ENCODE data around the gene GGTLC2. TPM values are rescaled to one million over a fixed set of nuclear protein-coding genes. Genes with fewer than 3 reads are reported as not detected.
"Not testable (repeated sequence)": the region's sequence is repeated elsewhere in the genome, so short reads cannot be mapped to it uniquely, and the experiment has no call there.

GGTLC2 gene
- total and polyA plus RNA-seq, 7 experiments from 2014 or later, result not detected

GRCh38 chr22:22683668-22684361, 39.4 kb downstream of the GGTLC2 start:
- no peaks in the 10 kb centered on the region for H3K4me1 ChIP-seq (ENCODE audit: control insufficient read depth in 2 of 2, insufficient read depth in 2 of 2, low read length in 2 of 2)
- POLR2A ChIA-PET, result no interaction called here

GRCh38 chr22:22684580-22685561, 40.5 kb downstream of the GGTLC2 start:
- ChIA-PET CTCF (no interaction called here), POLR2A (no interaction called here)
- Histone ChIP-seq H3K27me3 (ENCODE audit: control insufficient read depth in 2 of 2, insufficient read depth in 2 of 2, low read length in 2 of 2) (no peaks in the 10 kb centered on the region), H3K27ac (ENCODE audit: low read depth, low read length) (no peak overlapping the region), H3K9me3 (ENCODE audit: control insufficient read depth in 2 of 3, low read length in 3 of 3) (no peaks in the 10 kb centered on the region), H3K36me3 (ENCODE audit: control insufficient read depth in 2 of 3, insufficient read depth in 3 of 3, low read length in 3 of 3) (no peaks in the 10 kb centered on the region), H3K4me1 (ENCODE audit: control insufficient read depth in 2 of 2, insufficient read depth in 2 of 2, low read length in 2 of 2) (no peaks in the 10 kb centered on the region), H3K4me3 (ENCODE audit: low read length) (no peak overlapping the region)
- H3K4me1 Mint-ChIP-seq, result peaks cover 0 to 3% (median 0%) of the 10 kb centered on the region in 7 donors
- intact Hi-C loops (cut with micrococcal nuclease), result no loop called here
- H3K9me3 Mint-ChIP-seq, result peaks cover 0 to 5% (median 0%) of the 10 kb centered on the region in 11 donors
- ATAC-seq (peak; percentile 35), DNase-seq (no peak)
- H3K36me3 Mint-ChIP-seq, result no peaks in the 10 kb centered on the region
- H3K27ac Mint-ChIP-seq, result no peak overlapping the region
- H3K4me3 Mint-ChIP-seq, result no peak overlapping the region
- peaks cover 0 to 4% (median 0%) of the 10 kb centered on the region in 5 donors for H3K27me3 Mint-ChIP-seq

More at GRCh38 chr22:22683668-22684361, 39.4 kb downstream of the GGTLC2 start:
- peaks cover 0 to 5% (median 0%) of the 10 kb centered on the region in 11 donors for H3K9me3 Mint-ChIP-seq
- H3K4me3 Mint-ChIP-seq, result no peak overlapping the region
- DNase-seq (no peak), ATAC-seq (no peak)
- H3K27me3 Mint-ChIP-seq, result peaks cover 0 to 4% (median 0%) of the 10 kb centered on the region in 5 donors
- no peak overlapping the region for H3K4me3 ChIP-seq (ENCODE audit: low read length)
- H3K27me3 ChIP-seq (ENCODE audit: control insufficient read depth in 2 of 2, insufficient read depth in 2 of 2, low read length in 2 of 2), result no peaks in the 10 kb centered on the region
- no peaks in the 10 kb centered on the region for H3K36me3 Mint-ChIP-seq
- no peak overlapping the region for H3K27ac ChIP-seq (ENCODE audit: low read depth, low read length)
- H3K27ac Mint-ChIP-seq, result no peak overlapping the region
- H3K4me1 Mint-ChIP-seq, result peaks cover 0 to 3% (median 0%) of the 10 kb centered on the region in 7 donors
- no peaks in the 10 kb centered on the region for H3K9me3 ChIP-seq (ENCODE audit: control insufficient read depth in 2 of 3, low read length in 3 of 3)
- no peaks in the 10 kb centered on the region for H3K36me3 ChIP-seq (ENCODE audit: control insufficient read depth in 2 of 3, insufficient read depth in 3 of 3, low read length in 3 of 3)
- intact Hi-C loops (cut with micrococcal nuclease), result no loop called here
- CTCF ChIA-PET, result interaction anchor here (0.7 kb wide), 1 partner anchor 196 kb away, joined by 3 read pairs; no protein-coding TSS in a partner anchor

GRCh38 chr22:22685586-22685985, 41.2 kb downstream of the GGTLC2 start:
- ChIA-PET CTCF (interaction anchor here (0.6 kb wide), 1 partner anchor 618 kb away, joined by 3 read pairs; no protein-coding TSS in a partner anchor), POLR2A (no interaction called here)
- Mint-ChIP-seq H3K4me3 (no peak overlapping the region), H3K4me1 (peaks cover 0 to 3% (median 0%) of the 10 kb centered on the region in 7 donors), H3K27ac (peak overlapping the region in 1 of 9 donors; percentile 26), H3K27me3 (peaks cover 0 to under 1% (median 0%) of the 10 kb centered on the region in 5 donors), H3K9me3 (peaks cover 0 to 5% (median 0%) of the 10 kb centered on the region in 11 donors), H3K36me3 (no peaks in the 10 kb centered on the region)
- Histone ChIP-seq H3K4me1 (ENCODE audit: control insufficient read depth in 2 of 2, insufficient read depth in 2 of 2, low read length in 2 of 2) (no peaks in the 10 kb centered on the region), H3K4me3 (ENCODE audit: low read length) (no peak overlapping the region), H3K9me3 (ENCODE audit: control insufficient read depth in 2 of 3, low read length in 3 of 3) (no peaks in the 10 kb centered on the region), H3K36me3 (ENCODE audit: control insufficient read depth in 2 of 3, insufficient read depth in 3 of 3, low read length in 3 of 3) (no peaks in the 10 kb centered on the region), H3K27me3 (ENCODE audit: control insufficient read depth in 2 of 2, insufficient read depth in 2 of 2, low read length in 2 of 2) (no peaks in the 10 kb centered on the region), H3K27ac (ENCODE audit: low read depth, low read length) (no peak overlapping the region)
- DNase-seq (no peak), ATAC-seq (no peak)
- intact Hi-C loops (cut with micrococcal nuclease), result no loop called here

GRCh38 chr22:22686202-22687115, 42.0 kb downstream of the GGTLC2 start:
- H3K4me3 ChIP-seq (ENCODE audit: low read length); H3K27me3 Mint-ChIP-seq; H3K9me3 Mint-ChIP-seq; H3K4me1 Mint-ChIP-seq; POLR2A ChIA-PET; ATAC-seq; H3K36me3 Mint-ChIP-seq; H3K27ac ChIP-seq (ENCODE audit: low read depth, low read length); H3K4me3 Mint-ChIP-seq; H3K36me3 ChIP-seq (ENCODE audit: control insufficient read depth in 2 of 3, insufficient read depth in 3 of 3, low read length in 3 of 3); DNase-seq; H3K27me3 ChIP-seq (ENCODE audit: control insufficient read depth in 2 of 2, insufficient read depth in 2 of 2, low read length in 2 of 2); H3K4me1 ChIP-seq (ENCODE audit: control insufficient read depth in 2 of 2, insufficient read depth in 2 of 2, low read length in 2 of 2); H3K9me3 ChIP-seq (ENCODE audit: control insufficient read depth in 2 of 3, low read length in 3 of 3): not testable (repeated sequence)
- CTCF ChIA-PET, result interaction anchor here (0.6 to 1.1 kb wide), 2 partner anchors 17 to 618 kb away, joined by 3 read pairs; no protein-coding TSS in a partner anchor
- peak overlapping the region in 2 of 9 donors; percentile 26 to 32 for H3K27ac Mint-ChIP-seq
- intact Hi-C loops (cut with micrococcal nuclease), result loop anchor here (1.0 to 2.0 kb wide), 3 partner anchors 62 to 100 kb away; no protein-coding TSS in a partner anchor

- ChIA-PET POLR2A (no interaction called here), CTCF (interaction anchor here (1.0 kb wide), 1 partner anchor 66 kb away, joined by 3 read pairs; no protein-coding TSS in a partner anchor)
- peak in 4 of 9 donors; percentile 20 to 32 (median 26) for DNase-seq
- peaks cover 0 to 3% (median 0%) of the 10 kb centered on the region in 7 donors for H3K4me1 Mint-ChIP-seq
- Histone ChIP-seq H3K27ac (ENCODE audit: low read depth, low read length) (no peak overlapping the region), H3K27me3 (ENCODE audit: control insufficient read depth in 2 of 2, insufficient read depth in 2 of 2, low read length in 2 of 2) (no peaks in the 10 kb centered on the region), H3K4me3 (ENCODE audit: low read length) (no peak overlapping the region), H3K9me3 (ENCODE audit: control insufficient read depth in 2 of 3, low read length in 3 of 3) (no peaks in the 10 kb centered on the region), H3K36me3 (ENCODE audit: control insufficient read depth in 2 of 3, insufficient read depth in 3 of 3, low read length in 3 of 3) (no peaks in the 10 kb centered on the region), H3K4me1 (ENCODE audit: control insufficient read depth in 2 of 2, insufficient read depth in 2 of 2, low read length in 2 of 2) (no peaks in the 10 kb centered on the region)
- ATAC-seq, result peak; percentile 64
- peak overlapping the region in 1 of 9 donors; percentile 6 for H3K27ac Mint-ChIP-seq
- no peaks in the 10 kb centered on the region for H3K27me3 Mint-ChIP-seq
- intact Hi-C loops (cut with micrococcal nuclease), result loop anchor here (1.0 to 2.0 kb wide), 3 partner anchors 60 to 101 kb away; no protein-coding TSS in a partner anchor
- H3K36me3 Mint-ChIP-seq, result no peaks in the 10 kb centered on the region
- H3K9me3 Mint-ChIP-seq, result no peaks in the 10 kb centered on the region
- no peak overlapping the region for H3K4me3 Mint-ChIP-seq
These were observed 43.5 kb downstream of the GGTLC2 start for GRCh38 chr22:22687638-22688500.

Data from naive thymus-derived CD4-positive, alpha-beta T cell (primary cell).